GM11168 (cell line): ENCODE measurements around the gene TBC1D16.

ENCODE experiments used
- in situ Hi-C: fragments of 300-500 bp; cut with MboI; formaldehyde crosslinking; loops from one replicate; pipeline ENCODE4 v1.12.0; 2022; ENCODE audit warnings: low sequenced_read_pairs; ENCODE audit not compliant: unreplicated experiment

Gene TBC1D16

DNA sequence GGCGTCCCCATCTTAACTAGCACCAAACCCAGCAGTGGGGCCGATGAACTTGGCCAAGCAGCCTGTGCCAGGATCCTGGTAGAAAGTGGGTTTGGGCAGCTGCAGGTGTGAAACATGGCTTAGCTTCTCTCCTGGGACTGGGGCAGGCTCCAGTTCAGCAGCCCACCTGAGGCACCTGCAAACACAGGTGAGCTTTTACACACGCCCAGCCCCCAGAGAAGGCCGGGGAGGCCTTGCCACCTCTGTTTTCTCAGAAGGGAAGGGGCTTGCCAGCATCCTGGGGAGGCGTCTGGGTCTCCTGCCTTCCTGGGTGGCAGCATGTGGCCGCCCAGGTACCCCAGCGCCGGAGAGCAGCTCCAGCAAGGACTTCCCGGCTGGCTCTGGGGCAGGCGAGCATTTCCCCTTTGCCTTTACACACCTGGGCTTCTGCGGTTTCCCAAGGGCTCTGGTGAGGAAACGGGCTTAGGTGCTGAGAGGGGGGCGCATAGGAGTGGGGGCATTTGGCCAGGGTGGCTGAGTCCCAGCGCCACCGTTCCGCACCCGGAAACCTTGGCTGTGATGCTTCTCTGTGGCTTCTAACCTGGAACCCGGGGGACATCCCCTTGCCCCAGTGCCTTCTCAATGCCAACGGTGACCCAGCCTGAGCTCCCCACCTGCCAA lies 114.8 kb downstream of the TBC1D16 start:
- in situ Hi-C loops = no loop called here

DNA sequence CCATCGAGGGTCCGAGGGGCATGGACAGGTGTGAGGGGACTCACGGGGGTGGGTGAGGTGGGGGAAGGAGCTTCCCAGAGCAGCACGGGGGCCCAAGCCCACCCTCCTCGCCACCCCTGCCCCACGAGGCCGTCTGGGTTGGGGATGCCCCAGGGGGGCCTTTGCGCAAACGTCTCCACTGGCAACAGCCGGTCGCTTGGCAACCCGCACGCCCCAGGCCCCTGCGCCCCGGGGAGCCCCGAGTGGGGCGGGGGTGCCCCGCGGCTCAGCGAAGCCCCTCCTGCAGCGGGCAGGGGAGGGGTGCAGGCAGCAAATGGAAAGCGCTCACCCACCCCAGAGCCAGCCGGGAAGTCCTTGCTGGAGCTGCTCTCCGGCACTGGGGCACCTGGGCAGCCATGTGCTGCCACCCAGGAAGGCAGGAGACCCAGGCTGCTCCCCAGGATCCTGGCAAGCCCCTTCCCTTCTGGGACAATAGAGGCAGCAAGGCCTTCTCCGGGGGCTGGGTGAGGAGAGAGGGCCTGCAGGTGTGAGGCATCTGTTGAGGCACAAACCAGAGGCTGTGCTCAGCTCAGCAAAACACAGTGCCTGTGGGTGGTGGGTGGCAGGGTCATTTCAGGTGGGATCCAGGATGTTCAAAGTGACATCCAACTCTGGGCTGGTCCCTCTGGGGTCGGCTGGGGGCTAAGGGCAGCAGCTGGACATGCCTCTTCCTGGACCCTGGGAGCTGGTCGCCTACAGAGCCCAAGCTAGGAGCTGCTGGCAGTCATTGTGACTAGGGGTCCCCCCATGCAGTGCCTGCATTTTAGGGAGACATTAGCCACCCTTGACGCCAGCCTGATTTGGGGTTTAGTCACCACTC lies 115.6 kb downstream of the TBC1D16 start:
- in situ Hi-C loops = no loop called here

DNA sequence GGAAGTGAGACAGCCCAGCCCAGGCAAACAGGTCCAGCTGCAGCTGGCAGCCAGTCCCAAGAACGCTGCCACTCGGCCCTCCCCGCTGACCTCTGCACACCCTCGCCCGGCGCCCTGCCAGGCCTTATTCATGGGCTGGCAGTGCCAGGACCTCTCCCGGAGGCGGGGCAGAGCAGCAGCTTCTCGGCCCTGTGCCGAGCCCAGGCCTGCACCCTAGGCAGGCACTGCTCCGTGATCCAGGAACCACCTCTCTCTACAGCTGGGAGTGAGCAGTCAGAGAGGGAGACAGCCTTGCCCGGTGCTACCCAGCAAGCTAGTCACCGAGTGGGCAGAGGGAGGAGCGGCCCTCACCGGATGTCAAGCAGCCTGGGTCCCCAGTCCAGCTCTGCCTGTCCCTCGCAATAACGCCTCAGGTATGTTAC lies 116.5 kb downstream of the TBC1D16 start:
- in situ Hi-C loops = no loop called here

DNA sequence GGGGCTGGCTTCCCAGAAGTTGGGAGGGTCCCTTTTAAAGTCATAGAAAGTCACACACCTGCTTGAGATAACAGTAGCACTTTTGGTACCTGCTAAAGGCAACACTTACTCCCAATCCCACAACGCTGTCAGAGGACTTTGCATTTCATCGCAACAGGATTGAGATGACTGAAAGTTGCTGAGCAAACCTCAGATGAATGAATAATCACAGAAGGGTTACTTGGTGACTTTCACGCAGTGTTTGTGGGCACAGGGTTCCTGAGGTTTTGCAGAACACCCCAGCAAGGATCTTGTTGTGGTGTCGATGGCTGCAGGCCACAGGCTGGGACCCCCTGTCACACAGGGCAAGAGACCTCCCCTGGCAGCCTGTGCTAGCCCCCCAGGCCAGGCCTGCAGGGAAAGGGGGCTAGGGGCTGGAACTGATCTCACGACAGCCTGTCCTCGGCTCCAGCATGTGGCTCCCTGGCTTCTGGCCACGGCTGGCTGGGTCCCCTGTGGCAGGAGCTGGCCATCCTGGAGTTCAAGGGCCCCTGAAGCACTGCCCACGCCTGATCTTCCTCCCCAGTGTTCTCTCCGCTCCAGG lies 117.0 kb downstream of the TBC1D16 start:
- in situ Hi-C loops = no loop called here

DNA sequence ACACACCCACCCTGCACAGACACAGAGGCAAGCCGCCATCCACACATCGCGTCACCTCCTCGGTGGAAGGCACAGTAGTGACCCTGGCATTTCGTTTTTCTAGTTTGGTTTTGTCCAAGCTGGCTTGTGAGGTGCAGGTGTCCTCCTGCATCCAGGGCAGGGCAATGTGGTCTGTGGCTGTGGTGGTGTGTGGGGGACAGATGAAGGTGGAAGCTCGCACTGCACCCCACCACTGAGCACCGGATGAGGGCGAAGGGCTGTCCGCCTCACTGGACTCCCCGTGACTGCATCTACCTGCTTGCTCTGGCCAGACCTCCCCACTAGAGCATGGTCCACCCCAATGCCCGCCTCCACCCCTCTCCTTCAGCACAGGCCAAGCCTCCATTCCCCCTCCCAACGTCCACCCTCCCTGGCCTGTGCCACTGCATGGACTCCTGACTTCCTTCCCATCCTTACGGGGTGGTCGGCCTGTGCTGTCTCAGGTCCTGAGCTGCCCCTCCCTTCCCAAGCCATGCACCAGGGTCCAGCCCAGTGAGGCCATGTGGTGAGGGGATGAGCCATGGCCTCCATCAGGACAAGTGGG lies 117.7 kb downstream of the TBC1D16 start:
- in situ Hi-C loops = no loop called here

DNA sequence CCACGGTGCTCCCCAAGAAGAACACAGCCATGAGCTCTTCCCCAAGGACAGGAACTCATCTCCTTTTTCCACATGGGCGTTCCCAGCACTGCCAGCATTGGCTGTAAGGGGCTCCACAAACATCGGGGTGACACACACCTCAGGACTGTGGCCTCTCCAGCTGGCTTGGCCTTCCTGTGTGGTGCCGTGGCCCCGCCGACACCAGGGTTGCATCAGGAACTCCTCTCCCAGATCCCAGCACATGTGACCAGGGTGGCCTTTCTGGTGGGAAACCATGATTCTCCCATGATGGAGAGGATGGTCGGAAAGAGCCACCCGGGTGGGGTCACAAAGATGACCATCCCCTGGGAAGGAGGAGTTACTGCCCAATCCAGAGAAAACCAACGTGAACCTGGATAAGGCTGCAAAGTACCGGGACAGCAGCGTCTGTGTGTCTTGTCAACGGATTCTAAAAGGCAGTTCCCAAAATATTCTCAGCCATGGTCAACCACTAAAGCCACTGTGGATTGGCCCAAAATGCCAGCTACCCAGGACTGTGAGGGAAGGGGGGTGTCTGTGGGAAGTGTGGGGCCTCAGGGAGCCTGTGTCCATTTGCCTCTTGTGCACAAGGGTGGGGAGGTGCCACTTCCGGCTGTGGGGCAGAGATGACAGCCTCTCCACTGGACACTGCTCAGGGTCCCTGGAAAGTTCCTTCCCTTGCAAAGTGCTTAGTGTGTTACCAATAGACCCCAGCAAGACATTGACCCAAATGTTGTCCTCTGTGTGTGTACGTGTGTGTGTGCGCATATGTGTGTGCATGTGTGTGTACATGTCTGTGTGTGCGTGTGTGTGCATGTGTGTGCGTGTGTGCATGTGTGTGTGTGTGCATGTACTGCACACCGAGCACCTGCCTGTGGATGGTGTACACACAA lies 118.4 kb downstream of the TBC1D16 start:
- in situ Hi-C loops = no loop called here

DNA sequence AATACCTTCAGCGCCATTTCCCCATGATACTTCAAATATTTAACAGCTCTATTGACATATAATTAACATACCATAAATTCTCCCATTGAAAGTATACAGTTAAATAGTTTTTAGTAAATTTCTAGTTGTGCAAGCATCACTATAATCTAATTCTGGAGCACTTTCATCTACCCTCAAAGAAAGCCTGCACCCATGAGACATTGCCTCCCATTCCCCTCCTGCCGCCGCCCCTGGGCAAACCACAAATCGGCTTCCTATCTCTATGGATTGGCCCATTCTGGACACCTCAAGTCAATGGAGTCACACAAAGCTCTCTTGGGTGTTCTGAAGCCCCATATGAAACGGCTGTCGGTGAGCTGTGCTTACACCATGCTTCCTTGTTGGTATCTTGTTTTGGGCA lies 119.2 kb downstream of the TBC1D16 start:
- in situ Hi-C loops = no loop called here

DNA sequence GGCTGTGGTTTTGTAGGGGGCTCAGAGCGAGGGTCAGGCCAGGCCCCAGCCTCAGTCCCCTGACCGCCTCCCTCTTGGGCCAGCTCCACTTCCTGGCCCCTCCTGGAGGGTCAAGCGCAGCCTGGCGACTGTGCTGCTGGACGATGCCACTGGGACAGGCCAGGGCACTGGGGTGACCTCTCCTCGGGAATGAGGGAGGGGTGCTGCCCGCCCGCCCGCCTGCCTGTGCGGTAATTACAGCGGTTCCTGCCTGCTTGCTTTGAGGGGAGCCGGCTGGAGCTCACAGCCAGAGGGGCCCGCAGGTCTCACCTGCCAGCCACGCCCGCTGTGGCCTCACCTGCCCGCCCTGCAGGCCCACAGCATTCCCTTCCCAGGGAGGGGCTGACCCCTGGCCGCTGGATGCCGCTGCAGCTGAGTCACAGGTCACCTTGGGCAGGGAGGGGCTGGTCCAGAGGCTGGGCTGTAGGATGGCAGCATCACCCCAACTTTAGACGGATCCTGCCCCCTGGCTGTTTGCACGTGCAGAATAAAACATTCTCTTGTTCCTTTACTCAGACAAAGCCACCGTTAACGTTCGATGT lies 119.7 kb downstream of the TBC1D16 start:
- in situ Hi-C loops = no loop called here

DNA sequence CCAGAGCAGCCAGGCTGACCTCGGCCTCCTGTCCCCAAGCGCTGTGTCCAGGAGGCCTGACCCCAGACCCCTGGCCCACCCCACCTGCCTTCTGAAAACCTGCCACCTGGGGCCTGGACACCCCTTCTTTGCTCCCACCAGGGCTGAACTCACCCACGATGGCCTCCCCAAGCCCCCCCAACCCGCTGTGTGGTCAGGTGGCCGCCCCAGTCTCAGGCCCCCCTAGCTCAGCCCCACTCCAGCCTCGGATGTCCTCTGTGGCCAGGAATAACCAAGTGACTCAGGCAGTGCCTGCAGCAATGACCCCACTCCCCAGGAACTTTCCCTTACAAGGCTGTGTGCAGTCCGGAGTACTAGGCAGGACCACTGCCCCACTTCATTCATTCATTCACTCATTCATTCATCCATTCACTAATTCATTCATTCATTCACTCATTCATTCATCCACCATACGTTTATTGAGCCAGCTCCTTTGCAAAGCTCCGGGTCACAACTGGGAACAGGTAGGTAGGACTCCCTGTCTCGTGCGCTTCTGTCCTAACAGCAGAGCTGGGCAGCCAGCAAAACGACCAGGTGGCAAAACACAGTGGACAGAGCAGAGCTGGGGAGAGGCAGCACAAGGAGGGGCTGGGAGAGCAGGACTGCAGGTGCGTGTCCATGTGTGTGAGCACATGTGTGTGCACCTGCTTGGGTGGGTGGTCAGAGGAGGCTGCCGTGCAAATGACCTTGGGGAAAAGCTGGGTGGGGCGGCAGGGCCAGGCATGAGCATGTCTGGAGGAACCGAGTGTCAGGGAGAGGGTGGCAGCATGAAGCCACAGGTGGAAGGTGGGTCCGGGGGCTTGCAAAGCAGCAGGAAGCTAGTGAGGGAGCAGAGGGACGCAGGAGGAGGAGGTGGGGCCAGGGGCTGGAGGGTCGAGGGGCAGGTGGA lies 120.6 kb downstream of the TBC1D16 start:
- in situ Hi-C loops = no loop called here

DNA sequence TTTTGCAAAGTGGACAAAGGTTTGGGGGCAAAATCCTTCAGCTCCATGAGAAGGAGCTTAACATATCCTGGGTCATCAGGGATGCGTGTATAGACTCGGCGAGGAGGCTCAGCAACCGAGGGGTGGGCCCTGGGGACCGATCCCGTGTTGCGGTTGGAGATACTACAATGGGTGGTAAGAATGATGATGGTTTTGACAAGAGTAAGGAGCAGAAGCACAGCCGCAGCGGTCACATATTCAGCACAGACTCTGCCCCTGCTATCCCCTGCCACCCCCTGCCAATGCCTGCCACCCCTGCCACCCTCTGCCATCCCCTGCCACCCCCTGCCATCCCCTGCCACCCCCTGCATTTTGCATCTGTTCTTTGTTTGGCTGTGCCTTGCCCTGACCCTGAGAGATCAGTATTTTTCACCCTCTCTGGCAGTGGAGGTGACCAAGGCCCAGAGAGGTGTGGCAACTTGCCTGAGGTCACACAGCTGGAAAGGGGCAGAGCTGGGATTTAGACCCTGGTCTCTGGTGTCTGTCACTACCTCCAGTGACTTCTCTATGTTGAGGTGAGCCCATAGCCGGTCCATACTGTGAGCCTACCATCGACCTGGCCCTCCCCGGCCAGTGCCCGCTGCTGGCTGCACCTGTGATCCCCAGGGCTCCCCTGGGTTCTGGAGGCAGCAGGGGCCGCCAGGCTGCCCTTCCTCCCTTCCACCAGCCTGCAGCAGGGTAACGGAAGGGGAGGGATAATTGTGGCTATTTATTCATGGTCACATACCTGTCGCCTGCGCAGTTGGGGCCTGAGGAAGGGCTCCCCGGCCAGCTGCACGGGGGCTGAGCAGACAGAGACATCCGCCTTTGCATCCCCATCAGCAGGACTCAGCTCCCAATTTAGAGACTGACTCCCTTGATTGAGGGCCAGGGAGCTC lies 121.5 kb downstream of the TBC1D16 start:
- in situ Hi-C loops = no loop called here

DNA sequence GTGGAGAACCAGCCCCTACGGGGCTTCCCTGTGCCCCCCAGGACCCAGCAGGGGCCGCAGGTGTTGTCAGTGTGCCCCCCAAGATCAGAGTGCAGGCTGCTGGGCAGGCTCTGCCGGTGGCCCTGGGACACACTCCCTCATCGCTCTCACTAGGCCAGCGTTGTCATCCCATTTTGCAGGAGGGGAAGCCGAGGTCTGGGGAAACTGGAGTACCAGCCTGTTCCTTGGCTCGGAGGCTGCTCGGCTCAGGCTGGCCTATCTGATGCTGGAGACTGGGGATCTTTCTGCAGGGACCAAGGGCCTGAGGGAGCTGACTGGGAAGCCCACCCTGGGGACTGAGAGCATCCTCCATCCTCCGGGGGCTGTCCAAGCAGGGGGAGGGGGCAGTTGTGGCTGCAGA lies 122.2 kb downstream of the TBC1D16 start:
- in situ Hi-C loops = no loop called here

DNA sequence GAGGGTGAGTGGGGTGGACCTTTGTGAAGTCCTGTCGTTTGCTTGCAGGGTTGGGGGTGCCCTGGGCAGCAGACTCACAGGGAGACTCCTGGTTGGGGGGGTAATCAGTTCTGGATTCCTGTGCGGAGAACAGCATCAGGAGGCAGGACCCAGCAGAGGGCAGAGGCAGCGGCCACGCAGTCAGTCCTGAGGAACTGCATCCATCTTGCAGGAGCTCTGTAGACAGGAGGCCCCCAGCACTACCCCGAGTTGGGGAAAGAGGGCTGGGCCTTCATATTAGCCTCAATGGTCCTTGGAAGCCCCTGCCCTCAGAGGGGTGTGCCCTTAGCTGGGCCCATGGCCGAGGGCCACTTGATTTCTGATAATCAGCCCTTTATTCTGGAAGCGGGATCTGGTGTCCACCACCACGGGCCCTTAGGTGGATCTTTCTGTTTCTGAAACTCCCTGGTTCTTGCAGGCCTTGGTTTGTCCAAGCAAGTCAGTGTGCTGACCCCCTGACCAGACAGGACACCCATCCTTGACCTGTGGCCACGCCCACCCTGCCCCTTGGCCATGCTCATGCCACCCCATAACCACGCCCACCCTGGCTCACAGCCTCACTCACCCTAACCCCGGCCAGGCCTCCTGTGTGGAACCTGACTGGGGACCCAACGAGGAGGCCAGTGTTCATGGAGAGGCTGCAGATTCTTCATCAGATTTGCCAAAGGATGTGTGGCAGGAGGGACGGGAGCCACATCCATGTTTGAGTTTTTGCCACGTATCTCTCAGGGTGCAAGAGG lies 122.9 kb downstream of the TBC1D16 start:
- in situ Hi-C loops = no loop called here

DNA sequence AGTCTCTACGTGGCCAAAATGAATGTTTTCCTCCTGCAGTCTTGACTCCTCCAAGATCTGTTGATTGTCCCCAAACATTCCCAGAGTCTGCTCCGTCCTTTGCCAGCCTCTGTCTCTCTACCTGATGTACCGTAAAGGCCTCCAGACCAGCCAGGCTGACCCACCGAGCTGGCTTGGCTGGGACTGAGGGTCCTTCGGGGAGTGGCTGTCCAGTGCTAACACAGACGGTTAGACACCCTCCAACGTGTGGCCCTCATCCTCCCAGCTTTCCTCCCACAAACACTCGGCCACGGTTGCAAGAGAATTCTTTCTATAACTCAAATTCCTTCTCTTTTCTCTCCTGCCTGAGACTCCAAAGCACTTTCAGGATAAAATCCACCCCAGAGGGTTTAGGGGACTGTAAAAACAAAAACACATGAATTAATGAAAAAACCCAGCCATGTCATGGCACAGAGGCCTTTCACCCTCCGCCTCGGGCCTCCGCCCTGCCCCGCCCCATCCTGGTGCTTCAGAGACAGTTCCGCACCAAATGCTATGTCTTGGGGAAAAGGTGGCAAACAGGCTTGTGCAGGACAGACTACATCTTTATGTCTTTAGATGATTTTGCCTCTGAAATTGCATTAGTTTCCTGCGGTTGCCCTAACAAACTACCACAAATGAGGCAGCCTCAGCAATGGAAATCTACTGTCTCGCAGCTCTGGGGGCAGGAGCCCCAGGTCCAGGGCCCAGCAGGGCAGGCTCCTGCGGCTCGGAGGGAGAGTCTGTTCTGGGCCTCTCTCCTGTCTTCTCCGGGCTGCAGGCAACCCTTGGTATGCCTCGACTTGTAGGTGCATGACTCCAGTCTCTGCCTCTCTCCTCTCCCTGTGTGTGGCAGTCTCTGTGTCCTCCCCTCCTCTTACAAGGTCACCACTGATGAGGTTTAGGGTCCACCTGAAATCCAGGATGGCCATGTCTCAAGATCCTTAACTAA lies 124.0 kb downstream of the TBC1D16 start:
- in situ Hi-C loops = no loop called here

DNA sequence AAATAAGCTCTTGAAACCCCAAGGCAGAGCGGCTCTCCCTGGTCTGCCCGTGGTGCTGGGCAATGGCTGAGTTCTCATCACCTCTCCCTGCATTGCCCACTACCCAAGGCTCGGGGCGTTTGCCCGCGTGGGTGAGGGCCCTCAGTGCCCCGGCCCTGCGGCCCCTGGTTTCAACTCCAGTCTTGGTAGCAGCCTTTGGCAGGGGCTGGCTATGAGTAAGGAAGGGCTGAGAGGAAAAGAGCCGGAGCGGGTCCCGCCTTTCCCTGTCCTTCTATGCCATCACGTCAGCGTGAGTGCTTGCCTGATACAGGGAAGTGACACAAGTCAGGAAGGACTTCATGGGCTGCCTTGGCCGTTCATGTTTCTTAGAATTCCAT lies 124.7 kb downstream of the TBC1D16 start:
- in situ Hi-C loops = no loop called here

DNA sequence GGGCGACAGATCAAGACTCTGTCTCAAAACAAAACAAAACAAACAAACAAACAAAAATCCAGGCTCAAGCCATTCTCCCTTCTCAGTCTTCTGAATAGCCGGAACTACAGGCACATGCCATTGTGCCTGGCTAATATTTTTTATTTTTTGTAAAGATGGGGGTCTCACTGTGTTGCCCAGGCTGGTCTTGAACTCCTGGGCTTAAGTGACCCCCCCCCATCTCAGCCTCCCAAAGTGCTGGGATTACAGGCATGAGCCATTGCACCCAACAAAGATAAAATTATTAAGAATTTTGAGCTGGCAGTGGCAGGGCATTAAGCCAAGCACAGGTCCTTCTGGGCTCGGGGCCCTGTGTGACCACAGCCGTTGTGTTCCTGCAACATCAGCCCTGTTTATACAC lies 126.6 kb downstream of the TBC1D16 start:
- in situ Hi-C loops = no loop called here

DNA sequence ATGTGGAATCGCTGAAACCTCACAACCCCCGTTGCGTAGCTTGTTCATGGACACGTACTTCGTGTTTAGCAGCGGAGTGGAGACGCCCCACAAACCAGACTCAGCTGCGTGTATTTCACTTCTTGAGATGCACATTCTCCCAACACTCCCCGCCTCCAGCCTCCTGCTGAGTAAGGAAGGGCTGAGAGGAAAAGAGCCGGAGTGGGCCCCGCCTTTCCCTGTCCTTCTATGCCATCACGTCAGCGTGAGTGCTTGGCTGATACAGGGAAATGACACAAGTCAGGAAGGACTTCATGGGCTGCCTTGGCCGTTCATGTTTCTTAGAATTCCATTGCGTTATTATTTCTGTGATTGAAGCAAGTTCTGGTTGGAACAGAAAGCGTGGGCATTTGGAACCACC lies 127.8 kb downstream of the TBC1D16 start:
- in situ Hi-C loops = no loop called here
